ENCODE results near the gene NAV1.
"Not testable (repeated sequence)": the region's sequence is repeated elsewhere in the genome, so short reads cannot be mapped to it uniquely, and the experiment has no call there.

NAV1 gene

GRCh38 chr1:201566529-201566823 is 27.5 kb downstream of the NAV1 start:
- DNase-seq (ENCODE audit: low read depth), result no peak

GRCh38 chr1:201566933-201567801 is 28.2 kb downstream of the NAV1 start:
- DNase-seq (ENCODE audit: low read depth), result no peak

GRCh38 chr1:201568265-201568664 is 29.3 kb downstream of the NAV1 start:
- no peak for DNase-seq (ENCODE audit: low read depth)

- no peak for DNase-seq (ENCODE audit: low read depth)
These were observed 29.9 kb downstream of the NAV1 start for GRCh38 chr1:201568859-201569294.

- DNase-seq (ENCODE audit: low read depth), result no peak
These were observed 31.4 kb downstream of the NAV1 start for GRCh38 chr1:201570181-201570885.

GRCh38 chr1:201570886-201571624 is 32.1 kb downstream of the NAV1 start:
- no peak for DNase-seq (ENCODE audit: low read depth)

GRCh38 chr1:201573030-201573429 is 34.1 kb downstream of the NAV1 start:
- no peak for DNase-seq (ENCODE audit: low read depth)

- DNase-seq (ENCODE audit: low read depth), result no peak
These were observed 35.0 kb downstream of the NAV1 start for GRCh38 chr1:201573923-201574322.

GRCh38 chr1:201575912-201576311 is 37.0 kb downstream of the NAV1 start:
- no peak for DNase-seq (ENCODE audit: low read depth)

- DNase-seq (ENCODE audit: low read depth), result no peak
These were observed 38.0 kb downstream of the NAV1 start for GRCh38 chr1:201576914-201577313.

- DNase-seq (ENCODE audit: low read depth), result no peak
These were observed 39.3 kb downstream of the NAV1 start for GRCh38 chr1:201578008-201578888.

- DNase-seq (ENCODE audit: low read depth), result not testable (repeated sequence)
These were observed 42.4 kb downstream of the NAV1 start for GRCh38 chr1:201581371-201581770.

- DNase-seq (ENCODE audit: low read depth), result no peak
These were observed 43.9 kb downstream of the NAV1 start for GRCh38 chr1:201582705-201583442.

- DNase-seq (ENCODE audit: low read depth), result no peak
These were observed 44.7 kb downstream of the NAV1 start for GRCh38 chr1:201583663-201584062.

- no peak for DNase-seq (ENCODE audit: low read depth)
These were observed 45.7 kb downstream of the NAV1 start for GRCh38 chr1:201584471-201585092.

- no peak for DNase-seq (ENCODE audit: low read depth)
These were observed 46.2 kb downstream of the NAV1 start for GRCh38 chr1:201585093-201585483.

- DNase-seq (ENCODE audit: low read depth), result no peak
These were observed 47.0 kb downstream of the NAV1 start for GRCh38 chr1:201585901-201586300.

GRCh38 chr1:201586806-201587205 is 47.9 kb downstream of the NAV1 start:
- DNase-seq (ENCODE audit: low read depth), result no peak

- no peak for DNase-seq (ENCODE audit: low read depth)
These were observed 48.8 kb downstream of the NAV1 start for GRCh38 chr1:201587729-201588128.
